Mucosa of stomach (tissue), 1 donor: ENCODE results near the gene OR8B8.

Source experiments
- H3K27me3 ChIP-seq: one replicate; pipeline ENCODE4 v1.7.0; 2013; ENCODE audit warnings: mild to moderate bottlenecking, low read length; ENCODE audit not compliant: control insufficient read depth, insufficient read depth
- H3K36me3 ChIP-seq: one replicate; pipeline ENCODE4 v1.7.0; 2013; ENCODE audit warnings: low read length; ENCODE audit not compliant: control insufficient read depth, insufficient read depth
- H3K4me1 ChIP-seq: one replicate; pipeline ENCODE4 v1.7.0; 2013; ENCODE audit warnings: mild to moderate bottlenecking, low read length; ENCODE audit not compliant: control insufficient read depth, insufficient read depth
- H3K4me3 ChIP-seq: one replicate; pipeline ENCODE4 v1.7.0; 2013; ENCODE audit warnings: low read length
- H3K9ac ChIP-seq: one replicate; pipeline ENCODE4 v1.7.0; 2013; ENCODE audit warnings: mild to moderate bottlenecking, low read length, moderate library complexity
- H3K9me3 ChIP-seq: one replicate; pipeline ENCODE4 v1.7.0; 2013; ENCODE audit warnings: mild to moderate bottlenecking, low read length, moderate library complexity; ENCODE audit not compliant: control insufficient read depth
- donor health status: Pancreatic carcinoma.

OR8B8 gene, protein sequence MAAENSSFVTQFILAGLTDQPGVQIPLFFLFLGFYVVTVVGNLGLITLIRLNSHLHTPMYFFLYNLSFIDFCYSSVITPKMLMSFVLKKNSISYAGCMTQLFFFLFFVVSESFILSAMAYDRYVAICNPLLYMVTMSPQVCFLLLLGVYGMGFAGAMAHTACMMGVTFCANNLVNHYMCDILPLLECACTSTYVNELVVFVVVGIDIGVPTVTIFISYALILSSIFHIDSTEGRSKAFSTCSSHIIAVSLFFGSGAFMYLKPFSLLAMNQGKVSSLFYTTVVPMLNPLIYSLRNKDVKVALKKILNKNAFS

DNA sequence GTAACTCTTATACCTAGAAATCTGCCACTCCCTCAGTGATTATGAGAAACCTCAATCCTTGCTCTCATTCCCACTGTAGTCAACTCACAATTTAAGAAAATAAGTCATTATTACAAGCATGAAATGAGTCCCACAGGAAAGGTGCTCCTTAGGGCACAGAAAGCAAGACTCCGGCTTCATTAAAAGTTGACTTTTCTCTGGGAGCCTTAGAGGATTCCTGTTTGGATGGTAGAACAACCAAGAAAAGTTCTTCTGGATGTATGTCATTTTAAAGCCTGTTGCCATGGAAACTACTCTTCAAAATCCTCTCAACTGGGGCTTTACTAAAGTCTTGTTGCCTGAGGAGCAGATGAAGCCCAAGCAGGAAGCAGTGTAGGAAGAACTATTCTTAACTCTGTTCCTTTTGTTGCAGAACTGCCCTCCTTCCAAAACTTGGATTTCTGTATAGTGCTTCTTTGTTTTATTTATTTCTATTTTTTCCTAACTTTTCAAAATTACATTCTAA lies at the start of gene OR8B8:
Gene OR8B8, minus strand, starts transcription at position 51 of the 505 bp plus-strand sequence. CDS start 4,611 bp downstream, outside the sequence.
- Histone ChIP-seq H3K36me3 (no peaks in the 10 kb centered on the region), H3K9me3 (no peaks in the 10 kb centered on the region), H3K9ac (no peak within 1 kb of the TSS), H3K4me3 (no peak within 1 kb of the TSS), H3K4me1 (no peaks in the 10 kb centered on the region), H3K27me3 (no peaks in the 10 kb centered on the region)

DNA sequence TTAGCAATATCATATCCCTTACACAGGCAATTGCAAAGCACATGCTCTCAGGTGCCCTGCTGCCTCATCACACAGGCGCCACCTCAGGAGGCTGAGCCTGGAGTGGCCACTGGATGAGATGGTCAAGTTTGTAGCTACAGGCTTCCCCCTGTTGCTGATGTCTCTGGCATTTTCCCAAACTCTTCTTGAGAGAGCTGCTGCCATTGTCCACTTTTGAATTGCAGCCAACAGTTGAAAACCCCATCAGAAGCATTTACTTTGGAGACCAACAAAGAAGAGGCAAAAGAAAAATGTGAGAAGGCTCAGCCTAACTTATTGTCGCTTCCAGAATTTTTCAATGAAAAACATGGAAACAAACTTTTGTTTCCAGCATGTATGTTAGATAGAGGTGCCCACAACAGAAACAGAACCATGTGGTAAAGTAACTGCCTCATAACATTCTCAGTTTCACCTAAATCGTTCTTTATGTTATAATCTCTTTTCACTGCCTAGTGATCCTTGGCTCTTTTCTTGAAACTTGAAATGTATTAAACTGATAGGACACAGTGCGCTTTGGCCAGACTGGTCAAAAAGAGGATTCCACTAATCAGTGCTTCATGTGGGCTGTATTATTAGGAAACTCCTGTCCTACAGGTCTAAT lies 47.6 kb upstream of the OR8B8 start:
- no peaks in the 10 kb centered on the region for H3K36me3 ChIP-seq
- no peak overlapping the region for H3K9ac ChIP-seq
- H3K4me1 ChIP-seq, result no peaks in the 10 kb centered on the region
- no peaks in the 10 kb centered on the region for H3K27me3 ChIP-seq
- no peaks in the 10 kb centered on the region for H3K9me3 ChIP-seq
- H3K4me3 ChIP-seq, result no peak overlapping the region

DNA sequence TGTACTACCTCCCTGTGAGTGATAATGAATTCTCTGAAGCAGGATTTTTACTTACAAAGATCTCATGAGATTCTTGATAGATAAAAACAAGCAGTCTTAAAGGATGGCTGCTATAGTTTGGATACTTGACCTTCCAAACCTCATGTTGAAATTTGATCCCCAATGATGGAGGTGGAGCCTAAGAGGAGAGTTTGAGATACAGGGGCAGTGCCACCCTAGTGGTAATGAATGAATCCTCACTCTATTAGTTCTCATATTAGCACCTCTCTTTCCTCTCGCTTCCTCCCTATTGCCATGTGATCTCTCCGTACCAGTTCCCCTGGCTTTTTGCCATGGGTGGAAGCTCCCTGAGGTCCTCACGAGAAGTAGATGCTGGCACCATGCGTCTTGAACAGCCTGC lies 37.9 kb upstream of the OR8B8 start:
- Histone ChIP-seq H3K9me3 (no peaks in the 10 kb centered on the region), H3K4me3 (no peak overlapping the region), H3K36me3 (no peaks in the 10 kb centered on the region), H3K27me3 (no peaks in the 10 kb centered on the region), H3K4me1 (no peaks in the 10 kb centered on the region), H3K9ac (no peak overlapping the region)

DNA sequence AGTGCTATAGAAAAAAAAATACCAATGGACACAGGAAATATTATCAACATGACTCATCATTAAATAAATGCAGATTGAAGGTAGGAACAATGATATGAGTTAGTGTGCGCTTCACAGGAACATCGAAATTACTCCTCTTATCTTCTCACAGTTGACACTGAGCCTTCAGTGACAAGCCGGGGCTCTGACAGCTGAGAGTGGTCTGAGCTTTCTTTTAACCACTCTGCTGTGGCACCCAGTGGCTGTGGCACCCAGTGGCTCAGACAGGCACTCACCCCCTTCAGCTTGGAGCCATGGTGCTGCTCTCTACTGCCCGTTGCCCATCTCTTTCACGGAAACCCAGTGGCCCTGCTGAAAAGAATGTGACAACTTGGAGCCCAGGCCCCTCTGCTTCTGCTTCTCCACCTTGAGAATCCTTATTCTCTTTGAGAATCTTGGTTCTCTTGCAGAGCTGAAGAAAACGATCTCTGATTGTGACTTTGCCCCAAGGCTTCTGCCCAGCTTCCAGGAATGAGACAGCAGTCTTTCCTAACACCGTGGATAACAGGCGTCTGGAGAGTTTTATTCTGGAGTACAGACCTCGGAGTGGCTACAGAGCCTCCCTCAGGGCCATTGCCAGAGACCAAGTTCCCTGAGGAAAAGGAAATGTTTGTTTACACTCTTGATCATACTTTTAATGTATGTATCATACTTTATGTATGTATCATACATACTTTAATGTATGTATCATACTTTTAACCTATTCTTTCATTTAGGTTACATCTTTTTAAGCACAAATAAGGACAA lies 37.1 kb upstream of the OR8B8 start:
- Histone ChIP-seq H3K9me3 (no peaks in the 10 kb centered on the region), H3K9ac (no peak overlapping the region), H3K4me3 (no peak overlapping the region)

DNA sequence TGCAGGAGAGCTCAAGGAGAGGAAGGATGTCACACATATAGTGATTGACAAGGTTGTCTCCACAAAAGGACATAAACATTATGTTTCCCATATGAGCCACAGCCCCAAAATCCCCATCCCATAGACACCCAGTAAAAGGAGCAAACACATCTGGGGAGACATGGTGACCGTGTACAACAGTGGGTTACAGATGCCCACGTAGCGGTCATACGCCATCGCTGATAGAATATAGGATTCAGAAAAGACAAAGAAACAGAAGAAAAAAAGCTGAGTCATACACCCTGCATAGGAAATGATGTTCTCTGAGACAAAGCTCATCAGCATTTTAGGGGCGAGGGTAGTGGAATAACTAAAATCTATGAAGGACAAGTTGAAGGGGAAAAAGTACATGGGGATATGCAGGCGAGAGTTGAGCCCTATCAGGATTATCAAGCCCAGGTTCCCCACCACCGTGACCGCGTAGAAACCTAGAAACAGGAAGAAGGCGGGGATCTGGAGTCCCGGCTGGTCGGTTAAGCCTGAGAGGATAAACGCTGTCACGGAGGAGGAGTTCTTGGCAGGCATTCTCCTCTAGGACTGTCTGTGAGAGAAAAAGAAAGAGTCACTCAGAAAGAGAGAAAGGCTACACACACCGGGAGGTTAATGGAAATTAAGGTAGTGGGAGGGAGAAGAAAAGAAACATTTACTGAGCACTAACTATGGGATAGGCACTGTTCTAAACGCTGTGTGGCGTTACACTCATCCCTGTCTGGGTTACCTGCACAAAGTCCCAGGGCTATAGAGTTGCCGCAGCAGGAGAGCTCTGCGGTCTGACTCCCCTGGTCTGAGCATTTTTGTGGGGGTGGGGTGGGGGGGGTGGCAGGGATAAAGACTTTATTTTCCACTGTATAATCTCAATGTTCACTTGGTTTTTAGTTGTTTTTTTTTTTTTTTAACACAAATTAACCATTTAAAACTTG lies 36.1 kb upstream of the OR8B8 start:
- H3K27me3 ChIP-seq, result no peaks in the 10 kb centered on the region
- H3K9ac ChIP-seq, result no peak overlapping the region
- no peak overlapping the region for H3K4me3 ChIP-seq

More for the DNA sequence above, 37.1 kb upstream of the OR8B8 start:
- Histone ChIP-seq H3K27me3 (no peaks in the 10 kb centered on the region), H3K4me1 (no peaks in the 10 kb centered on the region), H3K36me3 (no peaks in the 10 kb centered on the region)

DNA sequence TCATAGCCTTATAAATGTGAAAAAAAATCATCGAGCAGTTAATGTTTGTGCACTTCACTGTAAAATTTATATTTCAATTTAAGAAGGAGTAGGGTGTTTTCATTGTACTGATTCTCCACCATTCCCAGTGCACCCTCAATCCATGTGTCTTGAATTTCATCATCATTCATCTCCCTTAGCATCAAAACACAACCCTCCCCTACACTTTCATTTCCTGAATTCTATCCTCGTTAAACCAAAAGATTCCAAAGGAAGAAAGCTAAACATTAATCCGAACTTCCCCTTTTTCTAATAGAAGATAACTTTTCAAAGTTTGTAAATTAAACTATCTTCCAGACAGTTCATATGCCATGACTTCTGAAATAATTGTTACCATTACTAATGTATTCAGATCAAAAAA lies 34.1 kb upstream of the OR8B8 start:
- no peaks in the 10 kb centered on the region for H3K36me3 ChIP-seq
- H3K4me3 ChIP-seq, result no peak overlapping the region
- H3K9me3 ChIP-seq, result no peaks in the 10 kb centered on the region
- no peaks in the 10 kb centered on the region for H3K27me3 ChIP-seq
- H3K9ac ChIP-seq, result no peak overlapping the region
- no peaks in the 10 kb centered on the region for H3K4me1 ChIP-seq

More for the DNA sequence above, 36.1 kb upstream of the OR8B8 start:
- Histone ChIP-seq H3K36me3 (no peaks in the 10 kb centered on the region), H3K4me1 (no peaks in the 10 kb centered on the region), H3K9me3 (no peaks in the 10 kb centered on the region)

DNA sequence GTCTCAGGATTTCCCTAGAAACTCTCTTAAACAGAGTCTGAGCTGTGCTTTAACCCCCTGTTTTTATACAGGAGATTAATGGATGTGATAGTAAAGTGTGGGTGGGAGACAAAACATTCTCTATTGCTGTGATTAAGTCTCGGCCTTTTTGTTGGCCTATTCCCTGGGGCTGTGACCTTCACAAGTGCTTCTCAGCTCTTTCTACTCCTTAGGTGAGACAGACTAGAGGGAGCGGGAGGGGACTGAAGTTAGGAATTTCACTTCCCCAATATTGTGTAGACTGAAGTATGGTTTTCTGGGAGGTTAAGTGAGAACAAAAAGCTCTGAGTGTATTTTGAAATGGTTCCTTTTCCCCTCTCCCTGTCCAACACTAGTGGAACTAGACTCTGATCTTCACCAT lies 29.8 kb upstream of the OR8B8 start:
- H3K36me3 ChIP-seq, result no peaks in the 10 kb centered on the region
- no peak overlapping the region for H3K9ac ChIP-seq

DNA sequence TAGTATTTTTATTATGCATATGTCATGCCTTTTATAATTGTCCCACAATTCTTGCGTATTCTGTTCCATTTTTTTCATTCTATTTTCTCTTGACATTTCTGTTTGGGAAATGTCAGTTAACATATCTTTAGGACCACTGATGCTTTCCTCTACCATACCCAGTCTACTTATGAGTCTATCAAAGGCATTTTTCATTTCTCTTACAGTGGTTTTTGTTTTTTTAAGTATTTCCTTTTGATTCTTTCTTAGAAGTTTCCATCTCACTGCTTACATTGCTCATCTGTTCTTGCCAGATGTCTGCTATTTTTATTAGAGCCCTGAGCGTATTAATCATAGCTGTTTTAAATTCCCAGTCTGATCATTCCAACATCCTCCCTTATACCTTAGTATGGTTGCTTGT lies 29.3 kb upstream of the OR8B8 start:
- no peak overlapping the region for H3K9ac ChIP-seq
- no peaks in the 10 kb centered on the region for H3K36me3 ChIP-seq
- no peaks in the 10 kb centered on the region for H3K9me3 ChIP-seq
- H3K4me1 ChIP-seq, result no peaks in the 10 kb centered on the region
- H3K27me3 ChIP-seq, result no peaks in the 10 kb centered on the region
- no peak overlapping the region for H3K4me3 ChIP-seq

More for the DNA sequence above, 29.8 kb upstream of the OR8B8 start:
- H3K4me3 ChIP-seq, result no peak overlapping the region
- no peaks in the 10 kb centered on the region for H3K9me3 ChIP-seq
- H3K27me3 ChIP-seq, result no peaks in the 10 kb centered on the region
- H3K4me1 ChIP-seq, result no peaks in the 10 kb centered on the region

DNA sequence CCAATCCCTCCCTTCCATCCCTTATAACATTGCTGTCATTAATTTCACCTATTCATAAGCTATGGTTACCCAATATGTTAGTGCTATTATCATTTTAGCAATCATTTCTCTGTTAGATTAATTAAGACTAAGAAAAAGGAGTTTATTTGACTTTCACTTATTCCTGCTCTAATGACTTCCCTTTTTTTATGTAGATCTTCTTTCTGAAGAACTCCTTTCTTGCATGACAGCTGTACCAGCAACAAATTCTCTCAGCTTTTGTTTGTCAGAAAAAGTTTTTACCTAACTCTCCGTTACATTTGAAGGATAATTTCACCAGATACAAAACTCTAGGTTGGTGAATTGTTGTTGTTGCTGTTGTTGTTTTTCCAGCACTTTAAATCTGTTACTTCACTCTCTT lies 28.6 kb upstream of the OR8B8 start:
- no peaks in the 10 kb centered on the region for H3K36me3 ChIP-seq
- no peak overlapping the region for H3K4me3 ChIP-seq
- H3K9ac ChIP-seq, result no peak overlapping the region
- H3K9me3 ChIP-seq, result no peaks in the 10 kb centered on the region
- no peaks in the 10 kb centered on the region for H3K4me1 ChIP-seq
- H3K27me3 ChIP-seq, result no peaks in the 10 kb centered on the region

DNA sequence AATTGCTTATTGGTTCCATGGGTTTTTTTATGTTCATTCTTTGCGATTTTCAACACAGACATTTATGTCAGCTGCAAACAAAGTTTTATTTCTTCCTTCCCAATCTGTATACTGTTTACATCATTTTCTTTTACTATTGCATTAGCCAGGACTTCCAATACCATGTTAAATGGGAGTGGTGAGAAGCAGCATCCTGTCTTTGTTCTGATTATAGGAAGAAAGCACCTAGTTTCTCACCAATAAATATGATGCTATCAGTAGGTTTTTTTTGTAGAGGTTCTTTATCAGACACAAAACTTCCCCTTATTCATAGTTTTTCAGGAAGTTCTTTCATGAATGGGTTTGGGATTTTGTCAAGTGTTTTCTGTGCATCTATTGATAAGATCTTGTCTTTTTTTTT lies 28.0 kb upstream of the OR8B8 start:
- H3K4me3 ChIP-seq, result no peak overlapping the region
- no peak overlapping the region for H3K9ac ChIP-seq

DNA sequence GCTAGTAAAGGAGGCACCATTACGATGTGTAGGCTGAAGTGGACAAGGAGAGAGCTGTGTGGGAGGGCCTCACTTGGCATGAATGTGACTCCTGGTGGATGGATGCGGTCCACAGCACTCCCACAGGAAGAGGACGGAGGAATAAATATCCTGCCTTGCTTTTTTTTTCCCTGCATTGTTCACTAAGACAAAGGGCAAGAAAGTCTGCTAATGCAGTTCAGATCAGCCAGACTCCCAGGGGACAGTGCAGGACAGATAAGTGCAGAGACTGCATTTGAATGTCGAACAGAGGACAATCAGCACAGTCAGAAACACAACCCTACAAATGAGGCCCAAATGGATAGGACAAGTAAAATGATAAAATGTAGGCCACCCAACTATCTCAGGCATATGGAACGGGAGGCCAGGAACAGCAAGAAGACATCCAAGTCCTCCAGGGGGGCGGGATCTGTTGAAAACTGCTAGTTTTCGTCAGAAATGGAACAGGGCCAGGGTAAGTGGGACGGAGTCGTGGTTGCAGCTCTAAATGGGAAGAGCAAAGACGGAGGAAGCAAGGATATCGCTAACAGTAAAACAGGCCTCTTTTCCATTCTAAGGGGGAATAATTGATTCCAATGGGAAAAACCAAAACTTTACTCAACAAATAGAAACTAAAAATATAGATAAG lies 25.2 kb upstream of the OR8B8 start:
- H3K4me1 ChIP-seq, result no peaks in the 10 kb centered on the region
- no peak overlapping the region for H3K4me3 ChIP-seq
- no peak overlapping the region for H3K9ac ChIP-seq
- no peaks in the 10 kb centered on the region for H3K27me3 ChIP-seq
- no peaks in the 10 kb centered on the region for H3K36me3 ChIP-seq
- H3K9me3 ChIP-seq, result no peaks in the 10 kb centered on the region

More for the DNA sequence above, 28.0 kb upstream of the OR8B8 start:
- Histone ChIP-seq H3K4me1 (no peaks in the 10 kb centered on the region), H3K27me3 (no peaks in the 10 kb centered on the region), H3K9me3 (no peaks in the 10 kb centered on the region), H3K36me3 (no peaks in the 10 kb centered on the region)
